GOT3 (cell line): Measurements from ENCODE around the gene AMBRA1.
"Not testable (repeated sequence)": the region's sequence is repeated elsewhere in the genome, so short reads cannot be mapped to it uniquely, and the experiment has no call there.

Experiments
- DNase-seq: peaks from one replicate; lab custom pipeline; 2025; ENCODE audit warnings: mixed read lengths; lab: John Stamatoyannopoulos, UW

The AMBRA1 gene

GRCh38 chr11:46381819-46382645 is 211.8 kb downstream of the AMBRA1 start:
- no peak for DNase-seq

- DNase-seq: no peak
These were observed 212.6 kb downstream of the AMBRA1 start, which contains the start of gene MDK for GRCh38 chr11:46381048-46381818. Gene MDK (plus strand): TSS chr11:46381669. CDS start chr11:46382058, 389 bp downstream.

GRCh38 chr11:46380340-46381047 is 213.3 kb downstream of the AMBRA1 start:
- no peak for DNase-seq

DNA sequence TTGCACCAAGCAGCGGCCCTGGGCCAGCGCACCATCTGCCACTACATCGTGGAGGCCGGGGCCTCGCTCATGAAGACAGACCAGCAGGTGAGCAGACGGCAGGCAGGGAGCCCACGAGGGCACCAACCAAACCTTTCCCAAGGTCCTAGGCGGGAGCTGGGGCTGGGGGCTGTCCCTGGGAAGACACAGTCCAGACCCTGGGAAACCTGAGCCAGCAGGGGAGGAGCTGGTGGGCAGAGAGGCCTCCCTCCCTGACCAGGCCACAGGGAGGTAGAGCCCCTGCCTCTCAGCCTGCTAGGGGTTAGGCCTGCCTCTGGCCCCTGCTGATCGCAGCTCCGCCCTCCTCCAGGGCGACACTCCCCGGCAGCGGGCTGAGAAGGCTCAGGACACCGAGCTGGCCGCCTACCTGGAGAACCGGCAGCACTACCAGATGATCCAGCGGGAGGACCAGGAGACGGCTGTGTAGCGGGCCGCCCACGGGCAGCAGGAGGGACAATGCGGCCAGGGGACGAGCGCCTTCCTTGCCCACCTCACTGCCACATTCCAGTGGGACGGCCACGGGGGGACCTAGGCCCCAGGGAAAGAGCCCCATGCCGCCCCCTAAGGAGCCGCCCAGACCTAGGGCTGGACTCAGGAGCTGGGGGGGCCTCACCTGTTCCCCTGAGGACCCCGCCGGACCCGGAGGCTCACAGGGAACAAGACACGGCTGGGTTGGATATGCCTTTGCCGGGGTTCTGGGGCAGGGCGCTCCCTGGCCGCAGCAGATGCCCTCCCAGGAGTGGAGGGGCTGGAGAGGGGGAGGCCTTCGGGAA is 214.1 kb downstream of the AMBRA1 start:
- DNase-seq: not testable (repeated sequence)

GRCh38 chr11:46378811-46379481 is 214.9 kb downstream of the AMBRA1 start:
- DNase-seq: no peak

DNA sequence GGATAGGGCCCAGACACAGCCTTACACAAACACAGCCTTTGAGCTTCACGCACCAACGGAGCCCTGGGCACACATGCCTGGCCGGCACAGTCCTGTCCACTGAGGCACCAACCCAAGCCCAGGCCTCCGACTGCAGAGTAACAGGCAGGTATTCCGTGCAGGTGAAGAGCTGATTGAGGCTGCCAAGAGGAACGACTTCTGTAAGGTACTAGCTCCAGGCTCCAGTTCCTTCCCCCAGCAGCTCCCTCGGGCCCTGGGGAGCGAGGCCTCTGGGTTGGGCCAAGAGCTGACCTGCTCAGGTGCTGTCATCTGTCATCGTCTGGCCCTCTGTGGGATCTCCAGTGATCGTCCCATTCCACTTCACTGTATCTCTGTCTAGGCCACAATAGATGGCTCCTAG is 215.5 kb downstream of the AMBRA1 start:
- DNase-seq: no peak

- no peak for DNase-seq
These were observed 216.0 kb downstream of the AMBRA1 start for GRCh38 chr11:46377831-46378230.

- no peak for DNase-seq
These were observed 216.5 kb downstream of the AMBRA1 start for GRCh38 chr11:46377290-46377689.

- DNase-seq: no peak
These were observed 217.4 kb downstream of the AMBRA1 start for GRCh38 chr11:46376258-46377050.

DNA sequence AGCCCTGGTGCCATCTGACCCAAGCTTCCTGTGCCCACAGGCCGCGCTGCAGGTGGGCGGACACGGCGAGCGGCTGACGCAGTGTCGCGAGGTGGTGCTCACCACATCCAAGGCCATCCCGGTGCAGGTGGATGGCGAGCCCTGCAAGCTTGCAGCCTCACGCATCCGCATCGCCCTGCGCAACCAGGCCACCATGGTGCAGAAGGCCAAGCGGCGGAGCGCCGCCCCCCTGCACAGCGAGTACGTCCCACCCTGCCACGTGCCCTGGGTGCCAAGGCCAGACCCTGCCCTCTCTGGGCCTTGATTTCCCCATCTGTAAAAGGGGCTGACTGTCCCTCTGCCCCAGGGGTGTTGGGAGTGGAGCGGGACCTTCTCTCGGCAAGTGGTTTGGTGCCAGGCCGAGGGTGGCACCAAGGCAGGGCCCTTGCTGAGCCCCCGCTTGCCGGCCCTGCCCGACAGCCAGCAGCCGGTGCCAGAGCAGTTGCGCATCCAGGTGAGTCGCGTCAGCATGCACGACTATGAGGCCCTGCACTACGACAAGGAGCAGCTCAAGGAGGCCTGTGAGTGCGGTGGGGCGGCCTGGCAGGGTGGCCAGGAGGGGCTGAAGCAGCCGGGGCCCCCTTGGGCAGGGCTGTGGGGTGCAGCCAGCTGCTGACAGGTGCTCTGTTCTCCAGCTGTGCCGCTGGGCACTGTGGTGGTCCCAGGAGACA is 218.3 kb downstream of the AMBRA1 start:
- no peak for DNase-seq

DNA sequence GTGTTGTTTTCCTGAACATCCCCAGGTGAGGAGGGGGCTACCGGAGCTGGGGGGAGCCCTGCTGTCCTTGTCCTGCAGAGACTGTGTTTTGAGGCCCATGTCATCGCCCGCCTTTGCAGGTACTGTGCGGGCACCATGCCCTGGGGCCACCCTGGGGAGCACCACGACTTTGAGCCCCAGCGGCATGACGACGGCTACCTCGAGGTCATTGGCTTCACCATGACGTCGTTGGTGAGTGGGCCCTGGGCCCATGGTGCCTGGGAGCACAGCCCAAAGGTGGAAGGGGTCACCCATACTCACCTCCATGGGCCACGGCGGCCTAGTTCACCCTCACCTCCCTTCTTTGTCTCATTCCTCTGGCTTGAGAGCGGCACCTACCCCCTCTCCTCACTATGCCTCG is 219.0 kb downstream of the AMBRA1 start:
- DNase-seq: no peak

DNA sequence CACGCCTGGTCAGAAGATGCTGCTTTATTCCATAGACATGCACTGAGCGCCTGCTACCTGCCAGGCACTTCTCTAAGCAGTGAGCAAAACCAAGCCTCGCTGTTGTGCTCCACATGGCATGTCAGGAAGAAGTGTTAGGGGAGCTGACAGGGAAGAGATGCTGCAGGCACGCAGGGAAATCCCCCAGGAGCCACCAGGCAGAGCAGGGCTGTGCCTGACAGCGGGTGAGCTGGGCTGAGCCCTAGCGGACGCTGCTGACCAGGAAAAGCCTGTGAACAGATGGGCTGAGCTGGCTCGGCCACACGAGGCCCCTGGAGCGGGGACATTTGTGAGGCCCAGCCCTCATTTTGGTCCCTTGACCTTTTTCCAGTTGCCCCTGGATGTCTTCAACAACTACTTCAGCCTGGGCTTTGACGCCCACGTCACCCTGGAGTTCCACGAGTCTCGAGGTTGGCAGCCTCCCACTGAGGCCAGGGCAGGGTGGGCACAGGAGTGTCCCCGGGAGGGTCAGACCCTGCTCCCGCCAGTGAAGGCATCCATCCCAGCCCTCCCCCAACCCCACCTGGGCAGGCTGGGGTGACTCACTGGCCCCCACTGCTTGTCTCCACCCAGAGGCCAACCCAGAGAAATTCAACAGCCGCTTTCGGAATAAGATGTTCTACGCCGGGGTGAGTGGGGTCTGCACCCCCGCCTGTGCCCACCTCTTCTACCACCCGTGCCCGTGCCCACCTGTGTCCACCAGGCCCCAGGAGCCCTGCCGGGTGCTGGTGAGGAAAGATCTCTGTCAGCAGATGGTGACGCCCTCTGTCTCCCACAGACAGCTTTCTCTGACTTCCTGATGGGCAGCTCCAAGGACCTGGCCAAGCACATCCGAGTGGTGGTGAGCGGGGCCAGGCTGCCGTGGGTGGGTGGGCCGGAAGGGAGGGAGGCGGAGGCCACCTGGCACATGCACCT is 219.8 kb downstream of the AMBRA1 start:
- DNase-seq: no peak

- DNase-seq: not testable (repeated sequence)
These were observed 221.3 kb downstream of the AMBRA1 start for GRCh38 chr11:46372501-46372900.

DNA sequence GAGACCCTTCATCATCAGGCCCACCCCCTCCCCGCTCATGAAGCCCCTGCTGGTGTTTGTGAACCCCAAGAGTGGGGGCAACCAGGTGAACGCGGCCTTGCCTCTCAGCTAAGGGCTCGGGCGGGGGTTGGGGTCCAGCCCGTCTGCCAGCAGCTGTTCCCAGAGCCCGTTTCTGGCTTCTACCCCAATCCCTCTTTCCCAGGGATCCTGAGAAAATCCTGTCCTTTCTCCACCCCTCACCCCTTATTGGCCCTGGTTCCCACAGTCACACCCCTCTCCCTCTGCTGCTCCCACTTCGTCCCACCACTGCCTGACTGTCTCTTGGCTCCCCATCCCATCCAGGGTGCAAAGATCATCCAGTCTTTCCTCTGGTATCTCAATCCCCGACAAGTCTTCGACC is 221.7 kb downstream of the AMBRA1 start:
- no peak for DNase-seq

DNA sequence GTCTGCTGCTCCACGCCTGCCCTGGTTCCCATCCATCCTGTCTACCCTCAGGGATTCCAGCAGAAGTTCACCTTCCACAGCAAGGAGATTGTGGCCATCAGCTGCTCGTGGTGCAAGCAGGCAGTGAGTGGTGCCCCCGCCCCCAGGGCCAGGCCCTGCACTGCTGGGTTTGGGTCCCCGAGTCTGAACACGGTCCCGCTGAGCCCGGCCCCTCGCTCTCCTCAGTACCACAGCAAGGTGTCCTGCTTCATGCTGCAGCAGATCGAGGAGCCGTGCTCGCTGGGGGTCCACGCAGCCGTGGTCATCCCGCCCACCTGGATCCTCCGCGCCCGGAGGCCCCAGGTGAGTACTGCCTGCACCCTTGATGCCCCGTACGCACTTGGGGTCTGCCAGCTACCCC is 222.6 kb downstream of the AMBRA1 start:
- DNase-seq: not testable (repeated sequence)

GRCh38 chr11:46370253-46370652 is 223.6 kb downstream of the AMBRA1 start:
- no peak for DNase-seq

- DNase-seq: no peak
These were observed 224.2 kb downstream of the AMBRA1 start for GRCh38 chr11:46369458-46370152.

GRCh38 chr11:46367916-46368267 is 225.9 kb downstream of the AMBRA1 start:
- DNase-seq: no peak
